Gastrocnemius medialis (tissue), 4 donors: Measurements from ENCODE around the gene RERE.

Source experiments
- POLR2A ChIP-seq, 2 donors: fragments of 450-650 bp; IDR thresholded peaks; one replicate each; pipeline ENCODE4 v1.6.1; 2017; ENCODE audit warnings: antibody characterized with exemption in 2 of 2, mild to moderate bottlenecking in 2 of 2, moderate library complexity in 2 of 2
- TF ChIP-seq, protein P1 (sequence below), 5 experiments: fragments of 450-650 bp in 3 of 5; fragments of 200-600 bp in 2 of 5; sonication (generic) in 2 of 5; IDR thresholded peaks in 4 of 5; conservative IDR thresholded peaks in 1 of 5; 1 replicate in 4 of 5; 2 replicates in 1 of 5; pipeline ENCODE4 v1.5.1; 2016 to 2019; ENCODE audit warnings: antibody characterized with exemption in 5 of 5, mild to moderate bottlenecking in 3 of 5, moderate library complexity in 3 of 5

DNA sequence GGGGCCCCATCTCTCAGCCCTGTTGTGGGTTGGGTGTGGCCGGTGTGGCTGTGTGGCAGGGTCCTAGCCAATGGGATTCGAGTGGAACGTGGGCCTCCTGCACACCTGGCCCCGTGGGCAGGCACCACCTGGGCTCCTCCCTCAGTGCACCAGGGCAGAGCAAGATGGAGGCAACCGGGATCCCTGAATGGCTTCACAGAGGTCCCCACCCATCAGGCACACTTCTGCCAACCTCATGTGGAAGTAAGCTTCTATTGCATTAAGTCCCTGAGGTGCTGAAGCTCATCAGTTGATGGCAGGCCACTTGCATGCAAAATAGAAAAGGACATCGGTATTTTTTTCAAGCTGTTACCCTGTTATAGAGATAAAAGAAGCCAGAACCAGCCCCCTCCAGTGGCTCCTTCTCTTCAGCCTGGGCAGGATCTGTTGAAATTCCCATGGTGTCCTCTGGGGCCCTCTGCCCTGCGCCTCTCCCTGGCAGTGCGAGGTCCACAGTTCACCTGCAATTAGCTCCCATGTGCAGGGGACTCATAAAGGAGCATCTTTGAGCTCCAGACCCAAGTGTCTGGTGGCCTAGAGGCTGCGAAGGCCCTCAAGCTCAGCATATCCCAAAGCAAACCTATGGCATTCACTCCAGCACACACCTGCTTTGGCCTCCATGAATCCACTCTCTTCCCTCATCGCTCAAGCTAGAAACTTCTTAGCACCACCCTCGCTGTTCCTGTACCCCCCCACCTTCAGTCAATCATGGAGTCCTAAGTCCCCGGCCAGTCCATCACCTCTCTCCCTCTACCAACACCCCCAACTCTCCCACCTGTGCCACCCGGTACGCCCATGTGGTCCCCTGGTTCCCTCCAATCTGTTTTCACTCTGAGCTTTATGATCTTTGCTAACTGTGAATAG is 501.6 kb downstream of the RERE start:
- no peak for TF ChIP-seq POLR2A (IDR thresholded peaks at IDR 0.05)
- TF ChIP-seq, protein P1, sequence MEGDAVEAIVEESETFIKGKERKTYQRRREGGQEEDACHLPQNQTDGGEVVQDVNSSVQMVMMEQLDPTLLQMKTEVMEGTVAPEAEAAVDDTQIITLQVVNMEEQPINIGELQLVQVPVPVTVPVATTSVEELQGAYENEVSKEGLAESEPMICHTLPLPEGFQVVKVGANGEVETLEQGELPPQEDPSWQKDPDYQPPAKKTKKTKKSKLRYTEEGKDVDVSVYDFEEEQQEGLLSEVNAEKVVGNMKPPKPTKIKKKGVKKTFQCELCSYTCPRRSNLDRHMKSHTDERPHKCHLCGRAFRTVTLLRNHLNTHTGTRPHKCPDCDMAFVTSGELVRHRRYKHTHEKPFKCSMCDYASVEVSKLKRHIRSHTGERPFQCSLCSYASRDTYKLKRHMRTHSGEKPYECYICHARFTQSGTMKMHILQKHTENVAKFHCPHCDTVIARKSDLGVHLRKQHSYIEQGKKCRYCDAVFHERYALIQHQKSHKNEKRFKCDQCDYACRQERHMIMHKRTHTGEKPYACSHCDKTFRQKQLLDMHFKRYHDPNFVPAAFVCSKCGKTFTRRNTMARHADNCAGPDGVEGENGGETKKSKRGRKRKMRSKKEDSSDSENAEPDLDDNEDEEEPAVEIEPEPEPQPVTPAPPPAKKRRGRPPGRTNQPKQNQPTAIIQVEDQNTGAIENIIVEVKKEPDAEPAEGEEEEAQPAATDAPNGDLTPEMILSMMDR (IDR thresholded peaks at IDR 0.05 in 4 of 5, conservative IDR thresholded peaks at IDR 0.05 in 1 of 5) = no peak
